GM23248 (cell line): ENCODE measurements around the gene TNFSF13B. TPM values are rescaled to one million over a fixed set of nuclear protein-coding genes. Genes with fewer than 3 reads are reported as not detected.

ENCODE experiments used
- DNase-seq: peaks from one replicate; pipeline ENCODE4 v3.0.0-alpha.2; 2015
- H2AFZ ChIP-seq: fragments of 200-600 bp; sonication (generic); 2 replicates; pipeline ENCODE4 v1.6.1; 2016; ENCODE audit warnings: antibody characterized with exemption
- H3F3A ChIP-seq: fragments of 200-600 bp; sonication (generic); 2 replicates; pipeline ENCODE4 v1.6.1; 2016; ENCODE audit warnings: mild to moderate bottlenecking, antibody characterized with exemption, mixed run types; ENCODE audit not compliant: insufficient read depth
- H3K27ac ChIP-seq: fragments of 200-600 bp; sonication (generic); 2 replicates; pipeline ENCODE4 v1.5.1; 2016; ENCODE audit warnings: mild to moderate bottlenecking
- H3K27me3 ChIP-seq: fragments of 200-600 bp; sonication (generic); replicated peaks from 2 replicates; pipeline ENCODE4 v1.6.1; 2016; ENCODE audit warnings: mild to moderate bottlenecking; ENCODE audit not compliant: insufficient read depth
- H3K36me3 ChIP-seq: fragments of 200-600 bp; sonication (generic); 2 replicates; pipeline ENCODE4 v1.6.1; 2016; ENCODE audit warnings: low read depth, mild to moderate bottlenecking
- H3K4me1 ChIP-seq: fragments of 200-600 bp; sonication (generic); 2 replicates; pipeline ENCODE4 v1.6.1; 2016; ENCODE audit warnings: mild to moderate bottlenecking; ENCODE audit not compliant: insufficient read depth
- H3K4me2 ChIP-seq: fragments of 200-600 bp; sonication (generic); one replicate; pipeline ENCODE4 v1.6.1; 2016; ENCODE audit warnings: mild to moderate bottlenecking; ENCODE audit not compliant: unreplicated experiment
- H3K4me3 ChIP-seq: fragments of 200-600 bp; sonication (generic); 2 replicates; pipeline ENCODE4 v1.5.1; 2016; ENCODE audit warnings: mild to moderate bottlenecking
- H3K79me2 ChIP-seq: fragments of 200-600 bp; sonication (generic); 2 replicates; pipeline ENCODE4 v1.6.1; 2016; ENCODE audit warnings: mild to moderate bottlenecking; ENCODE audit not compliant: insufficient read depth
- H3K9ac ChIP-seq: fragments of 200-600 bp; sonication (generic); 2 replicates; pipeline ENCODE4 v1.6.1; 2016; ENCODE audit warnings: mild to moderate bottlenecking
- H3K9me2 ChIP-seq: fragments of 200-600 bp; sonication (generic); 2 replicates; pipeline ENCODE4 v1.6.1; 2016; ENCODE audit warnings: mixed run types, mild to moderate bottlenecking, moderate library complexity; ENCODE audit not compliant: insufficient read depth
- H3K9me3 ChIP-seq: fragments of 200-600 bp; sonication (generic); one replicate; pipeline ENCODE4 v1.6.1; 2017; ENCODE audit warnings: low read depth
- H4K20me1 ChIP-seq: fragments of 200-600 bp; sonication (generic); 2 replicates; pipeline ENCODE4 v1.6.0; 2016; ENCODE audit not compliant: insufficient read depth
- EZH2 ChIP-seq: fragments of 200-600 bp; sonication (generic); IDR thresholded peaks from 2 replicates; pipeline ENCODE4 v1.6.1; 2018; ENCODE audit warnings: antibody characterized with exemption, mild to moderate bottlenecking; ENCODE audit not compliant: insufficient read depth, poor library complexity, severe bottlenecking
- EZH2phosphoT487 ChIP-seq: fragments of 200-600 bp; sonication (generic); IDR thresholded peaks from 2 replicates; pipeline ENCODE4 v1.6.1; 2018; ENCODE audit warnings: antibody characterized with exemption, moderate library complexity, mild to moderate bottlenecking, low read depth; ENCODE audit not compliant: insufficient read depth
- WGBS, 2 experiments: methylation state at CpG; one replicate each; pipeline ENCODE4 v1.1.6; 2015 to 2017; ENCODE audit warnings: low lambda C conversion rate in 2 of 2, low coverage in 1 of 2; ENCODE audit errors: missing lambda C conversion rate in 2 of 2; 5-methylcytosine and 5-hydroxymethylcytosine counted together
- in situ Hi-C: fragments of 300-500 bp; cut with MboI; formaldehyde crosslinking; loops from 2 replicates; pipeline ENCODE4 v1.15.0; 2020
- polyA plus RNA-seq: library from polyadenylated mRNA; unstranded; fragments of >200 nt; fragmentation: Nextera tagmentation; extraction: Ambion mirVana; gene quantifications from 2 replicates; pipeline ENCODE4 v1.2.1, GENCODE V29; 2016
- small RNA-seq: library from RNA; depleted of rRNA; stranded (forward); fragments of <200 nt; gene quantifications from one replicate; pipeline ENCODE3, GENCODE V24; 2014; ENCODE audit warnings: low read depth, low replicate concordance
- total RNA-seq: library from RNA; depleted of rRNA; stranded (reverse); fragments of >200 nt; shearing (Covaris generic); gene quantifications from 2 replicates; pipeline ENCODE4 v1.2.3, GENCODE V29; 2014; rRNA removed

The TNFSF13B gene
- total and polyA plus RNA-seq, 2 experiments from 2014 or later, result 0.40 to 2.5 TPM

GRCh38 chr13:108350579-108350978 is 81.1 kb downstream of the TNFSF13B start:
- Histone ChIP-seq H3K27ac (no peak overlapping the region), H3F3A (no peaks in the 10 kb centered on the region), H3K9me3 (no peaks in the 10 kb centered on the region), H2AFZ (no peak overlapping the region), H3K4me2 (no peak overlapping the region), H3K79me2 (no peaks in the 10 kb centered on the region), H3K9ac (no peak overlapping the region), H3K4me1 (no peaks in the 10 kb centered on the region), H3K9me2 (no peaks in the 10 kb centered on the region), H3K27me3 (0 out of 2 replicates have a peak, but pooled peaks cover 5% of the 10 kb centered on the region), H3K4me3 (no peak overlapping the region), H4K20me1 (no peaks in the 10 kb centered on the region), H3K36me3 (no peaks in the 10 kb centered on the region)
- TF ChIP-seq EZH2, result no peak
- no peak for TF ChIP-seq EZH2phosphoT487
- in situ Hi-C loops, result no loop called here
- DNase-seq, result no peak
- WGBS, 2 experiments, result 59 to 65% methylated on average over 9 of the region's 9 CpGs

GRCh38 chr13:108352599-108352998 is 83.1 kb downstream of the TNFSF13B start:
- 0 out of 2 replicates have a peak, but pooled peaks cover 5% of the 10 kb centered on the region for H3K27me3 ChIP-seq
- WGBS, 2 experiments, result 0% methylated on average over 3 of the region's 3 CpGs
- no peaks in the 10 kb centered on the region for H3K9me3 ChIP-seq
- in situ Hi-C loops, result no loop called here
- no peak overlapping the region for H3K27ac ChIP-seq
- no peaks in the 10 kb centered on the region for H4K20me1 ChIP-seq
- no peaks in the 10 kb centered on the region for H3K4me1 ChIP-seq
- no peaks in the 10 kb centered on the region for H3K9me2 ChIP-seq
- H3K36me3 ChIP-seq, result no peaks in the 10 kb centered on the region
- H3K4me2 ChIP-seq, result no peak overlapping the region
- no peaks in the 10 kb centered on the region for H3K79me2 ChIP-seq
- no peak for DNase-seq
- H3K9ac ChIP-seq, result no peak overlapping the region
- no peaks in the 10 kb centered on the region for H3F3A ChIP-seq
- no peak for TF ChIP-seq EZH2
- no peak for TF ChIP-seq EZH2phosphoT487
- H2AFZ ChIP-seq, result no peak overlapping the region
- no peak overlapping the region for H3K4me3 ChIP-seq

- Histone ChIP-seq H3K4me1 (no peaks in the 10 kb centered on the region), H3K4me3 (no peak overlapping the region), H3K4me2 (no peak overlapping the region), H3K27ac (no peak overlapping the region), H3K9me2 (no peaks in the 10 kb centered on the region), H3K79me2 (no peaks in the 10 kb centered on the region), H2AFZ (no peak overlapping the region), H4K20me1 (no peaks in the 10 kb centered on the region), H3K9ac (no peak overlapping the region), H3K27me3 (no peaks in the 10 kb centered on the region), H3K9me3 (no peaks in the 10 kb centered on the region), H3F3A (no peaks in the 10 kb centered on the region), H3K36me3 (no peaks in the 10 kb centered on the region)
- 40 to 51% methylated on average over 3 of the region's 3 CpGs for WGBS, 2 experiments
- DNase-seq, result no peak
- in situ Hi-C loops, result no loop called here
- no peak for TF ChIP-seq EZH2
- TF ChIP-seq EZH2phosphoT487, result no peak
Observed at GRCh38 chr13:108357228-108357627, 87.7 kb downstream of the TNFSF13B start.

Small RNAs within 50 kb of the gene (small RNA-seq; reads per million reads assigned to genes)
- gene RNA5SP39, result not detected

Other genes starting within 250 kb of the TNFSF13B start
- gene LIG4, start 54.2 kb upstream of the TNFSF13B start, total RNA-seq, result 7.2 and 8.8 TPM in 2 replicates
- gene LIG4, start 54.2 kb upstream of the TNFSF13B start, polyA plus RNA-seq, result 4.8 and 4.9 TPM in 2 replicates
- 5.9 and 7.5 TPM in 2 replicates for gene ABHD13, start 51.3 kb upstream of the TNFSF13B start, total RNA-seq
- gene ABHD13, start 51.3 kb upstream of the TNFSF13B start, polyA plus RNA-seq, result 9.0 and 10.3 TPM in 2 replicates